Pericardium fibroblast (primary cell): ENCODE data around the gene STX17. TPM values are rescaled to one million over a fixed set of nuclear protein-coding genes. Genes with fewer than 3 reads are reported as not detected.

Source experiments
- total RNA-seq: library from RNA; depleted of rRNA; stranded (reverse); fragments of >200 nt; gene quantifications from 2 replicates; pipeline ENCODE4 v1.2.3, GENCODE V29; 2015

The STX17 gene
- 9.4 and 12.6 TPM in 2 replicates for total RNA-seq

DNA sequence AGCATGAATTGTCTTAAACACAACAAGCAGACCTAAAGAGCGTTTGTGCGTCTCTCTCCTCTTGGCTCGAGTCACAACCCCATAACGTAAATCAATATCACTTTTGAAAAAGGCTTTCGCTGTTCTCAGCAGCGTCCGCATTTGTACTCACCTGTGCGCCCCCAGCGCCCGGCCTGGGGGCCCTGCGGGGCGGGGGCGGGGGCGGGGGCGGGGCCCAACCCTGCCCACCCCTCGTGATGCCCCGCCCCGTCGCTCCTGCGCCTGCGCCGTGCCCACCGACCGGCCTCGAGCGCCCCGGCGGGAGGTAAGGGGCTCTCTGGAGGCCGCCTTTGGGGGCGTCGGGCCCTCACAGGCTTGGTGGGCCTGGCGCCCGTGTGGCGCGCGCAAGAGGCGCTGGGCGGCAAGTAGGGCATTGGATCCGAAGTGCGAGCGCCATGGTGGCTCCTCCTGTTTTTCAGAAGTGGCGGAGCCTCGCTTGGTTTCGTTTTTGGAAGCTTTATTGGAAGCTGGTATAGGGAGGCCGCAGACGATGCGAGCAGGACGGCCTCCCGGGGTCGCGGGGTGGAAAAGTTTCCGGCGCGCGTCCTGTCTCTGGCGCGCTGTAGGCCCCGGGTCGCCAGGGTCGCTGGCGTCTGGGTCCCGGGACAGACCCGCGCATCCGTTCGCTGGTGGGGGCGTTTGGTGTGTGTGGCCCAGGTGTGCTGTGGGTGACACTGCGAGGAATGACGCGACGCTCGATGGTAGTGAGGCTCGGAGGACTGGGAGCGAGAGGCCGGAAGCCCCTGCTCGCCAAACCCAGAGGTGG, at the start of gene STX17:
STX17 (plus strand) TSS at position 252 of the 805 bp plus-strand sequence. CDS start 8,586 bp downstream, outside the sequence.

Other genes with a start within 250 kb of the STX17 start
- gene NR4A3, start 84.8 kb upstream of the STX17 start, total RNA-seq, result 0.26 and 1.2 TPM in 2 replicates
- gene ERP44, start 192.3 kb downstream of the STX17 start, total RNA-seq, result 15.0 and 20.9 TPM in 2 replicates
- gene INVS, start 192.6 kb downstream of the STX17 start, total RNA-seq, result 19.8 and 26.6 TPM in 2 replicates